Measurements from ENCODE around the gene IL17REL. TPM values are rescaled to one million over a fixed set of nuclear protein-coding genes. Genes with fewer than 3 reads are reported as not detected.
A peak's percentile ranks its signal among the peaks of the same experiment; 100 is the strongest.

IL17REL gene
- total RNA-seq, 1 donor from 2014 or later: not detected

- no peak for TF ChIP-seq CTCF (IDR thresholded peaks at IDR 0.05; ENCODE audit: insufficient read depth, low read depth, low read length)
- TF ChIP-seq EZH2 (IDR thresholded peaks at IDR 0.05; ENCODE audit: insufficient read depth, low read length): no peak
- H2AFZ ChIP-seq (ENCODE audit: low read depth, low read length): peak overlapping the region; percentile 64
- Mint-ChIP-seq H3K4me3 (ENCODE audit: unreplicated experiment) (peak overlapping the region; percentile 23), H3K4me1 (ENCODE audit: low read depth, unreplicated experiment) (peaks cover 5% of the 10 kb centered on the region), H3K36me3 (ENCODE audit: low read depth, unreplicated experiment) (peaks cover 3% of the 10 kb centered on the region), H3K9me3 (ENCODE audit: unreplicated experiment) (peaks cover 2% of the 10 kb centered on the region), H3K27ac (ENCODE audit: unreplicated experiment) (peak overlapping the region; percentile 58), H3K27me3 (ENCODE audit: low read depth, unreplicated experiment) (peaks cover 2% of the 10 kb centered on the region)
- H3K4me1 ChIP-seq (ENCODE audit: insufficient read depth, low read length): peaks cover 16% of the 10 kb centered on the region
- H3K4me3 ChIP-seq (ENCODE audit: insufficient read depth, low read depth, low read length): peak overlapping the region; percentile 38
- peak overlapping the region; percentile 74 for H3K9ac ChIP-seq (ENCODE audit: low read length)
- no peaks in the 10 kb centered on the region for H3K36me3 ChIP-seq (ENCODE audit: insufficient read depth, low read length)
- no peaks in the 10 kb centered on the region for H3K9me3 ChIP-seq (ENCODE audit: insufficient read depth, low read depth, low read length)
- H3K27ac ChIP-seq (ENCODE audit: low read depth, low read length): peak overlapping the region; percentile 71
- peak overlapping the region; percentile 86 for H3K4me2 ChIP-seq (ENCODE audit: low read length)
- DNase-seq (ENCODE audit: low read depth): peak; percentile 89
- peak; percentile 29 for FAIRE-seq
- no peaks in the 10 kb centered on the region for H3K79me2 ChIP-seq (ENCODE audit: insufficient read depth, low read length)
- peaks cover 18% of the 10 kb centered on the region for H4K20me1 ChIP-seq (ENCODE audit: insufficient read depth, low read length)
- H3K27me3 ChIP-seq (ENCODE audit: insufficient read depth, low read length): no peaks in the 10 kb centered on the region
Observed at GRCh38 chr22:49970528-49971231, 41.9 kb downstream of the IL17REL start.

GRCh38 chr22:49969751-49970527, 42.6 kb downstream of the IL17REL start:
- Mint-ChIP-seq H3K36me3 (ENCODE audit: low read depth, unreplicated experiment) (peaks cover 3% of the 10 kb centered on the region), H3K27ac (ENCODE audit: unreplicated experiment) (no peak overlapping the region), H3K27me3 (ENCODE audit: low read depth, unreplicated experiment) (peaks cover 2% of the 10 kb centered on the region), H3K9me3 (ENCODE audit: unreplicated experiment) (peaks cover 2% of the 10 kb centered on the region), H3K4me3 (ENCODE audit: unreplicated experiment) (no peak overlapping the region), H3K4me1 (ENCODE audit: low read depth, unreplicated experiment) (peaks cover 5% of the 10 kb centered on the region)
- no peak overlapping the region for H3K4me3 ChIP-seq (ENCODE audit: insufficient read depth, low read depth, low read length)
- H3K9me3 ChIP-seq (ENCODE audit: insufficient read depth, low read depth, low read length): no peaks in the 10 kb centered on the region
- H3K79me2 ChIP-seq (ENCODE audit: insufficient read depth, low read length): no peaks in the 10 kb centered on the region
- peak overlapping the region; percentile 86 for H3K4me2 ChIP-seq (ENCODE audit: low read length)
- H3K9ac ChIP-seq (ENCODE audit: low read length): no peak overlapping the region
- H3K4me1 ChIP-seq (ENCODE audit: insufficient read depth, low read length): peaks cover 16% of the 10 kb centered on the region
- H3K27ac ChIP-seq (ENCODE audit: low read depth, low read length): no peak overlapping the region
- no peak for TF ChIP-seq CTCF (IDR thresholded peaks at IDR 0.05; ENCODE audit: insufficient read depth, low read depth, low read length)
- TF ChIP-seq EZH2 (IDR thresholded peaks at IDR 0.05; ENCODE audit: insufficient read depth, low read length): no peak
- no peak for DNase-seq (ENCODE audit: low read depth)
- H3K36me3 ChIP-seq (ENCODE audit: insufficient read depth, low read length): no peaks in the 10 kb centered on the region
- no peak for FAIRE-seq
- H4K20me1 ChIP-seq (ENCODE audit: insufficient read depth, low read length): peaks cover 25% of the 10 kb centered on the region
- H2AFZ ChIP-seq (ENCODE audit: low read depth, low read length): no peak overlapping the region
- no peaks in the 10 kb centered on the region for H3K27me3 ChIP-seq (ENCODE audit: insufficient read depth, low read length)
